Stimulated activated CD4-positive, alpha-beta T cell treated with anti-CD3 and anti-CD28 coated beads, Interleukin-15, amount 100 ng/mL, for 24 hours (primary cell): ENCODE data around the gene PCSK9.

Experiments used
- DNase-seq: peaks from one replicate; pipeline ENCODE4 v3.0.0-alpha.2; 2020

PCSK9 gene

DNA sequence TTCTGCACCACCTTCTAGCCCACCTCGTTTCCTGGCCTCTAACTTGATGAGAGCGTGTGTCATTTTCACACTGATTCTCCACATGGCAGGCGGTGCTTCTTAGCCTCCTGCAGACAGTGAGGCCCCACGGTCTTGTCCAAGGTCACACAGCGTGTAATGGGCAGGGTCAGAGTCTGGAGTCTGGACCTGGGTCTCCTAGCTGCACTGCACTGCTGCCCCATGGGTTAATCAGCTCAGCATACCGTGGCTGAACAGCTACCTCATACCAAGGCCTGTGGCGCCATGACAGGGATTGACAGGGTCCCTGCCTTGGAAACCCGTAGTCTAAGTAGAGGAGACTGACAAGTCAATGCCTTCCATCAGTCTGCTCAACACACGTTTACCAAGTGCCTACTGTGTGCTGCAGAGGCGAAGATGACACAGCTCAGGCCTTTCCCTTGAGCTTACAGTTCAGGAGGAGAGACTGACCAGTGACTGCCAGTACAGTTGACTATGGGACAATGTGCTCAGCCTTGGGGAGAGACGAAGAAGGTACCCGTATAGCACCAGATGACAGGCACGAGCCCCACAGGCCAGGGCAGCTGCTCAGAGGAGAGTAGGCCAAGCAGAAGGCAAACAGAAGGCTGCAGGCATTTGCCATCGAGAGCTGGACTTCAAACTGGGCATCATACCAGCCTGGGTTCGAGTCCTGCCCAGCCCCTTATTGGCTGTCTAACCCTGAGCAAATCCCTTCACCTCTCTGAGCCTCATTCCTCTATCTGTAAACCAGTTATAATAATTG is 5.5 kb downstream of the PCSK9 start:
- DNase-seq, result no peak

DNA sequence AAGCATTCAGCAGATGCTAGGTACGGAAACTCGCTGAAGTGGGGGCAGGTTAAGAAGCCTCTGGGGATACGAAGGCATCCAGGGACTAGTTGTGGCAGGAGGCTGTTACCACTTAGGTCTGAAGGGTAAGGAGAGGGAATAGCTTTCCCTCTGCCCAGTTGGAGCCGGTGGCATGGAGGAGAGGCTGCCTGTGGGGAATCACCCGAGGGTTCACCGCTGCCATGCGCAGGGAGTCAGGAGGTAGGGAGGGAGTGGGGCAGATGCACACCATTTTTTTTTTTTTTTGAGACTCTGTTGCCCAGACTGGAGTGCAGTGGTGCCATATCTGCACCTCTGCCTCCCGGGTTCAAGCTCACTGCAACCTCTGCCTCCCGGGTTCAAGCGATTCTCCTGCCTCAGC is 6.1 kb downstream of the PCSK9 start:
- no peak for DNase-seq

DNA sequence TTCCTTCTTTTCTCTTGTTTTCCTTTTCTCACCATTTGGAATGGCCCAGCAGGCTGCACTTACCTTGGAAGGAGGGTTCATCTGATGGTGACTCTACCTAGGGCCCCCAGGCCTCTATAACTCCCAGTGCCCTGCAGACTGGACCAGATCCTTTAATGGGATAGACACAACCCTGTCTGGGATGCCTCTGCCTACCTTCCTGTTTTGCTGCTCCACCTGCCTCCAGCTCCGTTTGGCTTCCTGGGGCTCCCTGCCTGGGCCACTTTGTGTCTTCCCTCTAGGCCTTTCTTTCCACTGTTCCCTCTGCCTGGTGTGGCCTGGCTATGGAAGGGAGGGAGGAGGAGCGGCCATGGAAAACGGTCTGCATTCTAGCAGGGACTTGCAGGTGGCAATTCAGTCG is 7.5 kb downstream of the PCSK9 start:
- no peak for DNase-seq

DNA sequence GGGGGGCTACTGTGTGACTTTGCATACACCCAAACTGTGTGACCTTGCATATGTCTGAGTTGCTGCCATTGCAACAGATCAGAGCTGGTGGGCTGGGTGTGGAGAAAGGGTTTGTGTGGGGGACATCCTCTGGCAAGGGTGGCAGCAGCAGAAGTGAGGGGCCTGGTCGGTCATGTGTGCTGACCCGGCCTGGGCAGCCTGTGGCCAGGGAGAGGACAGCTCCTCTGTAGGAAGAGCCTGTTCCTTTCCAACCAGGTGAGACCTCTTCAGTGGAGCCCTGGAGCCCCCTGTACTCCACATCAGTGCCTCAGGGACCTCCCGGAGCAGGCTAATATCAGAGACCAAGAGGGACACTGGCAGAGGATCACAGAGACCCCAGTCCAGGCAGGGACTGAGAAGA is 8.3 kb downstream of the PCSK9 start:
- no peak for DNase-seq

GRCh38 chr1:55048453-55049270 is 9.3 kb downstream of the PCSK9 start:
- DNase-seq, result no peak

GRCh38 chr1:55049271-55049913 is 10.0 kb downstream of the PCSK9 start:
- DNase-seq, result no peak

GRCh38 chr1:55049914-55050278 is 10.5 kb downstream of the PCSK9 start:
- DNase-seq, result no peak

- no peak for DNase-seq
These were observed 10.9 kb downstream of the PCSK9 start for GRCh38 chr1:55050283-55050682.

DNA sequence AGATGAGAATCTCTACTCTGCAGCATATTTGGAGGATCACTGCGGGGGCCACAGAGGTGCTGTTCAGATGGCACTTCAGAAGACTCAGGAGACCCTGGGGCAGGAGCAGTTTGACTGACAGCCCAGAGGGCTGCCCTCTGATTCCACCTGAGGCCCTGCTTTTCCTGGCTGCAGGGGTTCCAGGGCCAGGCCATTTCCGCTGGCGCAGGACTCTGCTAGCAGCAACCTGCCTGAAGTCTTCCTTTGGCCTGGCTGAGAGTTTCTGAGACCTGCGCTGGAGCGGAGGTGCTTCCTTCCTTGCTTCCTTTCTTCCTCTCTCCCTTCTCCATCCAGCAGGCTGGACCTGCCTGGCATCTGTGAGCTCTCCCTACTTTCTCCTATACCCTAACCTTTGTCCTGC is 11.8 kb downstream of the PCSK9 start:
- no peak for DNase-seq

DNA sequence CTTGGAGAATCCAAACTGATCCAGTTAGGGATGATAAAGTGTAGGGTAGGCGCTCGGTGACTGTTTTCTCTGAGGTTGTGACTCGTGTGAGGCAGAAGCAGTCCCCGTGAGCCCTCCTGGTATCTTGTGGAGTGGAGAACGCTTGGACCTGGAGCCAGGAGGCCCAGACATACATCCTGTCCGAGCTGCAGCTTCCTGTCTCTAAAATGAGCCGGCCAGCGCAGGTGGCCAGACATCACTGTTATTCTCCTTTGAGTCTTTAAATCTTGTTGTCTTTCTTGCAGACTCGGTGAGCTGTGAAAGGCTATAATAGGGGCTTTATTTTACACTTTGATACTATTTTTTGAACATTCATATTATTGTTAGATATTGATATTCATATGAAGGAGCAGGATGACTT is 12.3 kb downstream of the PCSK9 start:
- DNase-seq, result no peak

- no peak for DNase-seq
These were observed 13.1 kb downstream of the PCSK9 start for GRCh38 chr1:55052221-55053142.

DNA sequence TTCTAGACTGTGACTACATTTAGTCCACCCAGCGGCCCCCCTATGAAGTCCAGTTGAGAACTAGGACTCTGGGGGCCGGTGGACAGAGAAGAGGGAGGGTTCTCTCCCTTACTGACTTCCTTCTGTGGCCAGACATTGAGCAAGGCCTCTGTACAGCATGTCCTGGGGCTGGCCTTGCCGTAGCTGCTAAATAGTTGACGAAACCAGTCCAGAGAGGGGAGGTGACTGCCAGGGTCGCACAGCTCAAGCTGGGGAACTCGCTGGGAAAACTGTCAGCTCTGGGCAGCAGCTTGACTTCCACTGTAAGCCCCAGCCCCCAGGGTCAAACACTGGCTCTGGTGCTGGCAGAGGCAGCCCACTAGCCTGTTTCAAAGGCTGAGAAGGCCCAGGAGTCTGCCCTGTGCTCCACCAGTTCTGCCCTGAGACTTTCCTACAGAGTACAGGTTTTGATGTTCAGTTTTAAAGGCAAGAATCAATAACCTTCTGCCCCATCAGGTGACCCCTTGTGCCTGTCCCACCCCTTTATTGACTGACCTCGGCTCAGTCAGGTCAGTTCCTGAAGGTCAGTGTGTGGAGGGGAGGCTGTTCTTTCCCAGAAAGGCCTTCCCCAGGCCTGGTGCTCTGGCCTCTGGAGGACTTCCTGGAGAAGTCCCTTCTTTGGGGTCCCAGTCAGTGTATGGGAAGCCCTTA is 14.1 kb downstream of the PCSK9 start:
- DNase-seq, result no peak

DNA sequence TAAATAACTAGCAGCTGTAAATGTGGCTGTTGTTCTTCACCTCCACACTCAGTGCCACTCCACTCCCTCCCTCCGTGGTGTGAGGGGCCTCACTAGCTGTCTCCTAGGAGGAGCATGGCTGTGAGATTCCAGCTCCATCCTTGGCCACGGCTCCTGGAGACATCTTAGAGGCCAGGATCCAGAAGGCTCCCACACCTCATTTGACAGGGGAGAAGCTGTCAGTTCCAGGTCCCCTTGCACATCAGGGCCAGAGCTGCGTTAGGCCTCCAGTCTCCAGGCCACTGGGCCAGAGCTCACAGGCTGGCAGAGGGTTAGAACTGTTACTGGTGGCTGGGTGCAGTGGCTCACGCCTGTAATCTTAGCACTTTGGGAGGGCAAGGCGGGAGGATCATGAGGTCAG is 15.0 kb downstream of the PCSK9 start:
- DNase-seq, result no peak

DNA sequence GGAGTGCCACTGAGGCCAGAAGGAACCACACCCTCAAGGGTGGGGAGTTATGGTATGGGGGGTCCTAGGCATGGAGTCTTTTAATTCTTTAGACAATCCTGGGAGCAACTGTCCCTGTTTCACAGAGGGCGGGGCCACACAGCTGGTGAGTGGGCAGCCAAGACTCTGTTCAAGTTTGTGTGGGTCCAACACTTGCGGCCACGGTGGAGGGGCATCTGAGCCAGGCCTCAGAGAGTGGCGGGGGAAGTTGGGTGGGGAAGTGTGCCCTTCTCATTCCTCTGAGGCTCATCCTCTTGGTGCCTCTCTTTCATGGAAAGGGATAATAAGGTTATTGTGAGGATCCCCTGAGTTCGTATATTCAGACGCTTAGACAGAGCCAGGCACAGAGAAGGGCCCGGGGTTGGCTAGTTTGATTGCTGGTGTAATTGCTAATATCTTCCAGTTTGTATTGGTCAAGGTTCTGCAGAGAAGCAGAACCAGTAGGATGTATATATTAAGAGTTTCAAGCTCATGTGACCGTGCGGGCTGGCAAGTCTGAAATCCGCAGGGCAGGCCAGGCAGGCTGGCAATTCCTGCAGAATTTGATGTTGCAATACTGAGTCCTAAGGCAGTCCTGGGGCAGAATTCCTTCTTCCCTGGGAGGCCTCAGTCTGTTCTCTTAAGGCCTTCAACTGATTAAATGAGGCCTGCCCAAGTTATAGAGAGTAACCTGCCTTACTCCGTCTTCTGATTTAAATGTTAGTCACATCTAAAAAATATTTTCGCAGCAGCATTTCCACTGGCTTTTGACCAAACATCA is 15.9 kb downstream of the PCSK9 start:
- no peak for DNase-seq

- DNase-seq, result no peak
These were observed 16.7 kb downstream of the PCSK9 start for GRCh38 chr1:55055951-55056631.

GRCh38 chr1:55056632-55056992 is 17.3 kb downstream of the PCSK9 start:
- no peak for DNase-seq

GRCh38 chr1:55057270-55057955 is 18.1 kb downstream of the PCSK9 start:
- no peak for DNase-seq

DNA sequence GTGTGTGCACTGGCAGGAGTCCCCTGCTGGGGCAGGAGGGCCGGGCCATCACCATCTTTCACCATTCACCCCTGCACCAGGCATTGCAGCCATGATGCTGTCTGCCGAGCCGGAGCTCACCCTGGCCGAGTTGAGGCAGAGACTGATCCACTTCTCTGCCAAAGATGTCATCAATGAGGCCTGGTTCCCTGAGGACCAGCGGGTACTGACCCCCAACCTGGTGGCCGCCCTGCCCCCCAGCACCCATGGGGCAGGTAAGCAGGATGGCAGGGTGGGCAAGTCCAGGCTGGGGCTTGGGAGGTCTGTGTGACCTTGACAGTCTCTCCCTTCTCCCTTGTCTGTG is 18.6 kb downstream of the PCSK9 start:
- no peak for DNase-seq

GRCh38 chr1:55059302-55060132 is 20.2 kb downstream of the PCSK9 start:
- no peak for DNase-seq
